LNCAP (cell line): ENCODE measurements around the gene THEM5.

Source experiments
- CTCF ChIP-seq: fragments of 450-650 bp; IDR thresholded peaks from 2 replicates; pipeline ENCODE4 v1.5.1; 2017; ENCODE audit warnings: mild to moderate bottlenecking

Gene THEM5

GRCh38 chr1:151833172-151833900, 20.2 kb downstream of the THEM5 start:
- TF ChIP-seq CTCF, result no peak

- TF ChIP-seq CTCF, result no peak
These were observed 21.1 kb downstream of the THEM5 start for GRCh38 chr1:151832318-151832980.

GRCh38 chr1:151831605-151832004, 21.9 kb downstream of the THEM5 start, which contains the start of gene RORC:
TSS of gene RORC (minus strand) at chr1:151831802. CDS start at chr1:151831764, 38 bp downstream.
- no peak for TF ChIP-seq CTCF

GRCh38 chr1:151831256-151831591, 22.3 kb downstream of the THEM5 start:
- TF ChIP-seq CTCF, result no peak

- no peak for TF ChIP-seq CTCF
These were observed 23.5 kb downstream of the THEM5 start for GRCh38 chr1:151830055-151830454.

- TF ChIP-seq CTCF, result no peak
These were observed 24.0 kb downstream of the THEM5 start for GRCh38 chr1:151829352-151830046.

- no peak for TF ChIP-seq CTCF
These were observed 24.6 kb downstream of the THEM5 start for GRCh38 chr1:151828921-151829320.
